WI38 (cell line): ENCODE results near the gene PRDM11.

ENCODE experiments used
- H3K4me3 ChIP-seq: 2 replicates; pipeline ENCODE4 v1.5.1; 2011; ENCODE audit warnings: low read depth, mild to moderate bottlenecking, control low read depth, low read length
- TF ChIP-seq, protein P1 (sequence below): IDR thresholded peaks from 2 replicates; pipeline ENCODE4 v1.5.1; 2012; ENCODE audit warnings: low read depth, mild to moderate bottlenecking, control low read depth, low read length

PRDM11 gene

DNA sequence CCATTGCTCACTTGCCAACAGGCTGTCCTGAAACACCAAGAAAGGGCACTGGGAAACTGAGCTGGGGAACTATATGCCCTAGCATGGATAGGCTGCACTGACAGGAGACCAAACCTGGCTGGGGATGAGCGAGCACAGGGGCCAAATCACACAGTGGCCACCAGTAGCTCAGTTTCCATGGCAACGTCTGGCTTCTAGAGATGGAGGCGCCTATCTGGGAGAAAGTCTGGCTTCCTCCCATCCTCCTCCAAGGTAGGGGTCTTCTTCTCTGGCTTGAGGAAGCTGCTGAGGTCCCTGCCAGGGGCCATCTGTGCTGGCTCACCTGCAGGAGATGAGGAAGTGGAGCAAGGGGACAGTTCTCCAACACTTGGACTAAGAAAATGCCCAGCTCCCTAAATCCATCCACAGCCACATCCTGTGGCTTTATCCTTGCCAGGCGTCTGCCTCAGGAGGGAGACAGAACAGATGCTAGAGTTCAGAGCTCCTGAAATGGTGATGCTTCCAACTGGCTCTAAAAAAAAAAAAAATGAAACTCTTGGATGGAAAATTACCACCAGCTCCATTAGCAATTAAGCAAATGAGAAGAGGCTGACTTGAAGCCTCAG is 91.4 kb downstream of the PRDM11 start:
- TF ChIP-seq, protein P1, sequence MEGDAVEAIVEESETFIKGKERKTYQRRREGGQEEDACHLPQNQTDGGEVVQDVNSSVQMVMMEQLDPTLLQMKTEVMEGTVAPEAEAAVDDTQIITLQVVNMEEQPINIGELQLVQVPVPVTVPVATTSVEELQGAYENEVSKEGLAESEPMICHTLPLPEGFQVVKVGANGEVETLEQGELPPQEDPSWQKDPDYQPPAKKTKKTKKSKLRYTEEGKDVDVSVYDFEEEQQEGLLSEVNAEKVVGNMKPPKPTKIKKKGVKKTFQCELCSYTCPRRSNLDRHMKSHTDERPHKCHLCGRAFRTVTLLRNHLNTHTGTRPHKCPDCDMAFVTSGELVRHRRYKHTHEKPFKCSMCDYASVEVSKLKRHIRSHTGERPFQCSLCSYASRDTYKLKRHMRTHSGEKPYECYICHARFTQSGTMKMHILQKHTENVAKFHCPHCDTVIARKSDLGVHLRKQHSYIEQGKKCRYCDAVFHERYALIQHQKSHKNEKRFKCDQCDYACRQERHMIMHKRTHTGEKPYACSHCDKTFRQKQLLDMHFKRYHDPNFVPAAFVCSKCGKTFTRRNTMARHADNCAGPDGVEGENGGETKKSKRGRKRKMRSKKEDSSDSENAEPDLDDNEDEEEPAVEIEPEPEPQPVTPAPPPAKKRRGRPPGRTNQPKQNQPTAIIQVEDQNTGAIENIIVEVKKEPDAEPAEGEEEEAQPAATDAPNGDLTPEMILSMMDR = no peak
- H3K4me3 ChIP-seq = no peak overlapping the region

DNA sequence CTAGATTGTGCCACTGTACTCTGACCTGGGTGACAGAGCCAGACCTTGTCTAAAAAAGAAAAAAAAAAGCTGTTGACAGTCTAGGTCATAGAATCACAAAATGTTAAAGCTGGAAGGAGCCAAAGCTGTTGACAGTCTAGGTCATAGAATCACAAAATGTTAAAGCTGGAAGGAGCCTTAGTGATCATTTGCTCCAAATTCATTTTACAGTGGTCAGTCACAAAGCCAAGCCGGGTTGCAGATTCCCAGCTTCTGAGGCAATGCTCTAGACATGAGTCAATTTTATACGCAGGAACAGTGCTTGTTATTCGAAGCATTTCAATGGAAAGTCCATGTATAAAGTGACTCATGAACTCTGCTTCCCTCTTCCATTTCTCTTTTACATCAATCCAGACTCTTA is 92.3 kb downstream of the PRDM11 start:
- H3K4me3 ChIP-seq = no peak overlapping the region
- TF ChIP-seq, protein P1 = no peak

DNA sequence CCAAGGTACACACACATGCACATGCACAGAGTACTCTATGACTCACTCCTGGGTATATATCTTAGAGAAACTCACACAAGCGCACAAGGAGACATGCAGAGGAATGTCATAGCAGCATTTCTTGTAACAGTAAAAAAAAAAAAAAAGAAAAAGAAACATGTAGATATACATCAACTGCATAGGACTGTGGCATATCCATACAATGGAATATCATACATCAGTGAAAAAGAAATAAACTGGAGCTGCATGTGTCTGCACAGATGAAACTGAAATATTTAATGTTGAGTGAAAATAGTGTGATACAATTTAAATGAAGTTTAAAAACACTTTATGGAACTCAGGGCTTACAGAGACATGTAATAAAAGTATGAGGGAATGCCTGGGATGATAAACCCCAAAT is 93.3 kb downstream of the PRDM11 start:
- H3K4me3 ChIP-seq = no peak overlapping the region
- TF ChIP-seq, protein P1 = no peak

DNA sequence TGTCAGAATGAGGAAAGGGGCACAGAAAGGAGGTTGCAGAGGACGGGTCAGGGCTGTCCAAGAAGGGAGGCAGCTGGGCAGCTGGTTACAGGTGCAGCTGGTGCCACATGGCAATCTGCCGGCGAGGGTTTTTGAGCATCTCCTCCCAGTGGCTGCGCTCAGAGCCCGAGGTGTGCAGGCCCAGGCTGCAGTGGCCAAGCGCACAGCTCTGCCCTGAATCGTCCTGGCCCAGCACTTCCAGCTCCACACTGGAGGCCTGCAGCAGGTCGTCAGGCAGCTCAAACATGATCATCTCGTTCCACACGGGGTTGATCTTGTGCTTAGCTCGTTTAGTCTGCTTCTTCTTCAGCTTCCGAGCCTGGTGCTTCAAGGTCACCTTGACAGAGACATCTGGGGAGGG is 97.5 kb downstream of the PRDM11 start:
- no peak overlapping the region for H3K4me3 ChIP-seq
- TF ChIP-seq, protein P1 = no peak

DNA sequence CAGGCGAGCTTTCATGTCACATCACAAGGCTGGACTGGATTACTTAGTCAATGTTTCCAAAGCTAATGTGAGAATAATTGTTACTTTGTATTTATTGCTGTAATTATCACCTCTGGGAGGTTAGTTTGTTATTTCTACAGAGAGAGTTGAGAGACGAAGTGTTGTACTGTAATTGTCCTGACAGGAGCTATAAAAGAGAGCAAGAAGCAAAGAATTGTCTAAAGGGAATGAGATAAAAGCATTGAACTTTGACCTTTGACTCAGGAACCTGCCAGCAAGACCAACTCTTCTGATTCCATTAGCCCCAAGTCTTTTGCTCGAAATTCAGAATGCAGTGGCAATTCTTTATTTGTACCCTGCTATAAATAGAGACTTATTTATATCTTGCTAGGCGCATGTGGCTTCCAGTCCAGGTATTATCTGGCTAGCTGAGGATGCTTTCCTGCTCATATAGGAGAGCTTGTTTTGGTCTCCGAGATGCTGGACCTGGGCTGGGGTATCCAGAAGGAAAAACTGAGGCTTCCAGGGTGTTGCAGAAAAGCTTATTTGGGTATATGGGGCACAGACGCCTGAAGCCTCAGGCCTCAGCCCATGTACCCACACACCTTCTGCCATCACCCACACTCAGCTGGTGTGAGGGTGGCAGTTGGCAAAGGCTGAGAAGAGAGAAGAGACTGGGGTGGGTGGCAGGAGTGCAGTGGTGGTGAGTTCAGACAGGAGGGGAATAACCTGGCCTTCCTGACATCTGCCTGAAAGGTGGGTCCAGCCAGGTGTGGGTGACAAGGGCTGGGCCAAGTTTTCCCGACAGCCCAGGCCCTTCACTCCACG is 99.0 kb downstream of the PRDM11 start:
- TF ChIP-seq, protein P1 = no peak
- no peak overlapping the region for H3K4me3 ChIP-seq

DNA sequence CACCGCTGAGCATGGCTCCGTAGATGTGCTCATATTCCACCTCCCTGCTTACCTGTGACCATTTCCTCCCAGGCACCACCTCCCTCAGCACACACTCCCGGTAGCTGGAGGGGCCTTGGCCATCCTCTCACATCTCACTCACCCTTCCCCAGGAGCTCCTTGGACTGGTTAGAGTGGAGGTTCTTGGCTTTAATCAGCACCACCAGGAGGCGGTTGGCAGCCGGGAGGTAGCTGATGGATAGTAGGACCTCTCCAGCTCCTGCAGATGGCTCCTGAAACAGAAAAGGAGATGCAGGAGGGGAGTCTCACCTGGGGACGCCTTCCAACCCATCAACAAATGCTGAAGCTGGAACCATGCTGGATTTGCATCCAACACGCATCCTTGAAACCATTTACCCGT is 99.8 kb downstream of the PRDM11 start:
- TF ChIP-seq, protein P1 = no peak
- no peak overlapping the region for H3K4me3 ChIP-seq

DNA sequence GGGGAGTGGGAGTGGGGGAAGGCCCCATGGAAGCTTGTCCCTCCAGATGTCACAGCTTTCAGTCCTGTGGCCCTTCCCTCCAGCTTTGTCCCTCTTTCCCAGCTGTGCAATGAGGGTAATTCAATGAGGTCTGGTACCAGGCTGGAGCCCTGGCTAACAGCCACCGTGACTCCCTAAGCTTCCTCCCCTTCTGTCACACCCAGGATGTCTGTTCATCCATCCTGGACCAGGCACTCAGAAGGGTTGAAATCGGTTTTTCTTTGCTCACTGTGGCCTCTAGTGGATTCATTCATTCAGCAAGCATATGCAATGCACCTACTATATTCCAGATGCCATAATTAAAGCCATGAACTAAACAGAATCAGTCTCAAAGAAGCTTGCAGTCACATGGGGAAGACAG is 101.0 kb downstream of the PRDM11 start:
- TF ChIP-seq, protein P1 = no peak

More for the DNA sequence above, 101.0 kb downstream of the PRDM11 start:
- H3K4me3 ChIP-seq = no peak overlapping the region
